PC-3 (cell line): ENCODE results near the gene CSHL1. TPM values are rescaled to one million over a fixed set of nuclear protein-coding genes. Genes with fewer than 3 reads are reported as not detected.
"Not testable (repeated sequence)": the region's sequence is repeated elsewhere in the genome, so short reads cannot be mapped to it uniquely, and the experiment has no call there.

Experiments used
- ATAC-seq: fragments of 200-7000 bp; cut with Tn5 transposase; 2 replicates; pipeline ENCODE4 v1.9.1; 2020; ENCODE audit warnings: mild to moderate bottlenecking, moderate library complexity
- BruUV-seq: library from RNA; stranded (reverse); fragments of 400-500 nt; replicated peaks from 2 replicates; lab custom pipeline; 2021; lab: Mats Ljungman, UMichigan
- CTCF ChIA-PET: fragments of 300-600 bp; sonication (Branson Sonifier 250); formaldehyde crosslinking; loops from one replicate; lab custom pipeline; 2022; ENCODE audit warnings: antibody characterized with exemption; lab: Charles Lee
- POLR2A ChIA-PET: fragments of 300-600 bp; sonication (Branson Sonifier 250); formaldehyde crosslinking; loops from one replicate; lab custom pipeline; 2022; ENCODE audit warnings: antibody characterized with exemption; ENCODE audit not compliant: unreplicated experiment; lab: Charles Lee
- DNase-seq: peaks from one replicate; pipeline ENCODE4 v3.0.0-alpha.2; 2015
- H2AFZ ChIP-seq: fragments of 300-600 bp; sonication (generic); 2 replicates; pipeline ENCODE4 v1.6.0; 2016; ENCODE audit warnings: antibody characterized with exemption, low read length
- H3F3A ChIP-seq: fragments of 300-600 bp; sonication (generic); one replicate; pipeline ENCODE4 v1.6.0; 2017; ENCODE audit warnings: antibody characterized with exemption, low read length, control low read depth, mild to moderate bottlenecking; ENCODE audit not compliant: unreplicated experiment
- H3K27ac ChIP-seq: fragments of 300-600 bp; sonication (generic); 2 replicates; pipeline ENCODE4 v1.5.1; 2016; ENCODE audit warnings: mild to moderate bottlenecking, low read length
- H3K27me3 ChIP-seq: fragments of 300-600 bp; sonication (generic); 2 replicates; pipeline ENCODE4 v1.6.1; 2016; ENCODE audit warnings: low read length, mixed read lengths
- H3K36me3 ChIP-seq: fragments of 300-600 bp; sonication (generic); 2 replicates; pipeline ENCODE4 v1.6.1; 2016; ENCODE audit warnings: low read depth, mixed run types, low read length, mixed read lengths
- H3K4me1 ChIP-seq: fragments of 300-600 bp; sonication (generic); 2 replicates; pipeline ENCODE4 v1.5.1; 2016; ENCODE audit warnings: low read length; ENCODE audit not compliant: insufficient read depth
- H3K4me2 ChIP-seq: fragments of 300-600 bp; sonication (generic); 2 replicates; pipeline ENCODE4 v1.6.0; 2016; ENCODE audit warnings: low read length
- H3K4me3 ChIP-seq: fragments of 300-600 bp; sonication (generic); 2 replicates; pipeline ENCODE4 v1.5.1; 2016; ENCODE audit warnings: mild to moderate bottlenecking, low read length, mixed read lengths
- H3K79me2 ChIP-seq: fragments of 300-600 bp; sonication (generic); 2 replicates; pipeline ENCODE4 v1.6.1; 2017; ENCODE audit warnings: low read length, mixed read lengths
- H3K9ac ChIP-seq: fragments of 300-600 bp; sonication (generic); 2 replicates; pipeline ENCODE4 v1.6.0; 2016; ENCODE audit warnings: mild to moderate bottlenecking, low read length
- H3K9me2 ChIP-seq: fragments of 300-600 bp; sonication (generic); replicated peaks from 2 replicates; pipeline ENCODE4 v1.6.1; 2016; ENCODE audit warnings: mixed run types, low read length, mixed read lengths
- H3K9me3 ChIP-seq: fragments of 300-600 bp; sonication (generic); 2 replicates; pipeline ENCODE4 v1.6.1; 2016; ENCODE audit warnings: low read length, mixed read lengths
- H4K20me1 ChIP-seq: fragments of 300-600 bp; sonication (generic); 2 replicates; pipeline ENCODE4 v1.6.1; 2016; ENCODE audit warnings: low read length, mixed read lengths
- CTCF ChIP-seq: fragments of 300-600 bp; sonication (generic); conservative IDR thresholded peaks from 2 replicates; pipeline ENCODE4 v1.5.1; 2017; ENCODE audit warnings: antibody characterized with exemption, low read depth, mild to moderate bottlenecking, low read length
- EZH2 ChIP-seq: fragments of 300-600 bp; sonication (generic); IDR thresholded peaks from one replicate; pipeline ENCODE4 v1.6.1; 2017; ENCODE audit warnings: antibody characterized with exemption, mild to moderate bottlenecking, low read length; ENCODE audit not compliant: unreplicated experiment
- EZH2phosphoT487 ChIP-seq: fragments of 300-600 bp; sonication (generic); IDR thresholded peaks from 2 replicates; pipeline ENCODE4 v1.6.1; 2018; ENCODE audit warnings: mild to moderate bottlenecking, antibody characterized with exemption, low read length, borderline replicate concordance
- intact Hi-C: fragments of 100-400 bp; cut with micrococcal nuclease; formaldehyde crosslinking; loops from 2 replicates; pipeline ENCODE4 v1.9.0; 2023
- total RNA-seq: library from RNA; depleted of rRNA; stranded (reverse); fragments of >200 nt; gene quantifications from 2 replicates; pipeline ENCODE4 v1.2.3, GENCODE V29; 2014

The CSHL1 gene
- total RNA-seq, 1 experiment from 2014 or later = not detected

GRCh38 chr17:63925615-63926014 lies 14.6 kb upstream of the CSHL1 start:
- TF ChIP-seq EZH2phosphoT487 (no peak), CTCF (no peak), EZH2 (no peak)
- Histone ChIP-seq H3K4me3 (no peak overlapping the region), H2AFZ (no peak overlapping the region), H3K9ac (no peak overlapping the region), H4K20me1 (no peaks in the 10 kb centered on the region), H3F3A (no peaks in the 10 kb centered on the region), H3K27me3 (no peaks in the 10 kb centered on the region), H3K79me2 (no peaks in the 10 kb centered on the region), H3K9me3 (no peaks in the 10 kb centered on the region), H3K4me1 (no peaks in the 10 kb centered on the region), H3K27ac (no peak overlapping the region), H3K9me2 (no peaks in the 10 kb centered on the region), H3K4me2 (no peak overlapping the region), H3K36me3 (no peaks in the 10 kb centered on the region)
- ATAC-seq = no peak
- DNase-seq = no peak
- intact Hi-C loops = no loop called here
- ChIA-PET CTCF (no interaction called here), POLR2A (no interaction called here)
- BruUV-seq = no TSS peak

GRCh38 chr17:63922402-63922801 lies 11.3 kb upstream of the CSHL1 start:
- H3K36me3 ChIP-seq, H3K9me2 ChIP-seq, H3K4me1 ChIP-seq, H3K27ac ChIP-seq, H4K20me1 ChIP-seq, H3K79me2 ChIP-seq, ATAC-seq, H3K4me3 ChIP-seq, CTCF ChIA-PET, H3K9ac ChIP-seq, H3F3A ChIP-seq, H3K9me3 ChIP-seq, H3K4me2 ChIP-seq, DNase-seq, H3K27me3 ChIP-seq, BruUV-seq, H2AFZ ChIP-seq, intact Hi-C loops, POLR2A ChIA-PET: not testable (repeated sequence)

- H3K4me2 ChIP-seq, H3F3A ChIP-seq, ATAC-seq, H3K4me3 ChIP-seq, H4K20me1 ChIP-seq, H3K79me2 ChIP-seq, intact Hi-C loops, H2AFZ ChIP-seq, DNase-seq, H3K27me3 ChIP-seq, H3K9me3 ChIP-seq, BruUV-seq, H3K9me2 ChIP-seq, H3K9ac ChIP-seq, H3K36me3 ChIP-seq, H3K27ac ChIP-seq, POLR2A ChIA-PET, H3K4me1 ChIP-seq: not testable (repeated sequence)
- CTCF ChIA-PET = interaction anchor here (3.2 kb wide), 1 partner anchor 30 kb away, joined by 22 read pairs; no protein-coding TSS in a partner anchor
Observed at GRCh38 chr17:63920779-63921178, 9.7 kb upstream of the CSHL1 start.

GRCh38 chr17:63920050-63920449 lies 9.0 kb upstream of the CSHL1 start:
- H3K9me2 ChIP-seq, H3K9me3 ChIP-seq, DNase-seq, H3K4me1 ChIP-seq, H3K27ac ChIP-seq, H3K36me3 ChIP-seq, H3K79me2 ChIP-seq, H3K4me2 ChIP-seq, H3K4me3 ChIP-seq, ATAC-seq, H2AFZ ChIP-seq, intact Hi-C loops, H3K9ac ChIP-seq, H3F3A ChIP-seq, BruUV-seq, H4K20me1 ChIP-seq, POLR2A ChIA-PET: not testable (repeated sequence)
- CTCF ChIA-PET = interaction anchor here (0.6 to 3.2 kb wide), 11 partner anchors 10 to 213 kb away, joined by 3 to 33 read pairs (median 4); no protein-coding TSS in a partner anchor
- H3K27me3 ChIP-seq = peaks cover 14% of the 10 kb centered on the region; the same call in 1 of the 2 replicates
